Stimulated activated CD8-positive, alpha-beta memory T cell treated with anti-CD3 and anti-CD28 coated beads, Interleukin-4, amount 100 ng/mL, for 24 hours (primary cell): ENCODE measurements around the gene UTP15.

Experiments
- DNase-seq: peaks from one replicate; pipeline ENCODE4 v3.0.0-alpha.2; 2020; ENCODE audit warnings: low read depth

UTP15 gene

DNA sequence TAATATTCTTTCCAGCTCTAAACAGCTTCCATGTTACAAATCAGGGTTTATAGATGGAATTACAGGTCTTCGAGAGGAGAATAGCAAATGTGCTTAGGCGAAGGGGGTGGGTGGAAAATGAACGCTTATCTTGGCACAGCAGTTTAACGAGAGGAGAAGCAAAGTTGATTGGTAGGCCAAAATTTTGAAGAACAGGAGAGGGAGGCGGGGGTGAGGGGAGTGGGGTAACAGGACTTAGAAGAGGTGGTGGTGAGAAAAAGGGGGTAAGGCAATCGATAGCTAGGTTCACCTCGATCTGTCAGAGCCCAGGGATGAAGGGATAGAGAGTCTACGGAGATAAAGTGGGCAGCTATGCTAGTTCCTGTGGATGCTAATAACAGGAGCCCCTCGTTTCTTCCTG, 868 bp upstream of the UTP15 start:
- DNase-seq, result no peak

DNA sequence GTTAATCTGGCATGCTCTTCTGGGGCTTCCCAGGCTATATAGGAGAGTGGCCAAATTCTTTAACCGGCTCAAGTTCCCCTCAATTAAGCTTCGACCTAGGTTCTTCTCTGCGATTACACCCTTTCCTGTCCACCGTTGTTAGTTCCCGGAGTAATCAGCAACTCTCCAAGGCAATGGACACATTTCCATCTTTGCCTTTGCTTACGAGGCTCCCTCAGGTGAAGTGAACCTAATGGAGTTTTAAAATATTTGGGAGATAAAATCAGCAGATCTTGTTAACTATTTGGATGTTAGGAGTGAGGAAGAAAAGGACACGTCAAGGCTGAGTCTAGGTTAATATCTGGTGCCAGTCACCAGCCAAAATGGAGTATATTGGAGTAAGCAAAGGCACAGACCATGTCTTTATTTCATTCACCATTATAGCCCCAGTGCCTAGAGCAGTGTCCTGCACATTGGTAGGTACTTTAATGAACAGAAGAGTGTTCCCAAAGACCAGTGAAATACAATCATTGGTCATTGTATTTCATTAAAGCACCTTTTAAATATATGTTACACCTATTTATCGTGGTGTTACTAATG, 515 bp downstream of the UTP15 start:
- no peak for DNase-seq

DNA sequence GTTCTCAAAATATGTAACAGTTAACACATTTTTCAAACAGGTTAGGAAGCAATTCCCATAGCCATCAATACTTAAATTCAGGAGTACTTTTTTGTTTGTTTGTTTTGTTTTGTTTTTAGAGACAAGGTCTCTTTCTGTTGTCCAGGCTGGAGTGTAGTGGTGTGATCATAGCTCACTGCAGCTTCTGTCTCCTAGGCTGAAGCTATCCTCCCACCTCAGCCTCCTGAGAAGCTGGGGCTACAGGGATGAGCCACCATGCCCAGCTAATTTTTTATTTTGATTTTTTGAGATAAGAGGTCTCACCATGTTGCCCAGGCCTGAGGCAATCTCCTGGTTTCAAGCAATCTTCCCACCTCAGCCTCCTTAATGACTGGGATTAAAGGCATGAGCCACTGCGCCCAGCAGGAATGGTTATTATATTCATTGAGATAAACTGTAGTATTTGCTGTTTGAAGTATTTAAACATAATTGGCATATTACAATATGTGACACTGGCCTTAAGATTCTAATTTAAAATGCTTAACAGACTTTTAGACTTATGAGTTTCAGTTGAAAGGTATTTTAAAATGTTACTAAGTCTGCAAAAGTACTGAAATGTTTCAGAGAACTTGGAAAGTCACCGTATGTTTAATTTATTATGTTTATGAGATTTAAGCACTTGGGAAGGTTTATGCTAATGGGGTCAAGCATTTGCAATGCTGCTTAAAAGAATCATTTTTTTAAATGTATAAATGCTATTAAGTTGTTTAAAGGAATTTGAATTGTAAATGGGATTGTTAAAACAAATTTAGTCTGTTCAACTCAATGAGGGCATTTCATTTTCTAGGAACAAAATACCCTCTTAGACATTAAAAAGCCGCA, 17.0 kb downstream of the UTP15 start:
- no peak for DNase-seq

DNA sequence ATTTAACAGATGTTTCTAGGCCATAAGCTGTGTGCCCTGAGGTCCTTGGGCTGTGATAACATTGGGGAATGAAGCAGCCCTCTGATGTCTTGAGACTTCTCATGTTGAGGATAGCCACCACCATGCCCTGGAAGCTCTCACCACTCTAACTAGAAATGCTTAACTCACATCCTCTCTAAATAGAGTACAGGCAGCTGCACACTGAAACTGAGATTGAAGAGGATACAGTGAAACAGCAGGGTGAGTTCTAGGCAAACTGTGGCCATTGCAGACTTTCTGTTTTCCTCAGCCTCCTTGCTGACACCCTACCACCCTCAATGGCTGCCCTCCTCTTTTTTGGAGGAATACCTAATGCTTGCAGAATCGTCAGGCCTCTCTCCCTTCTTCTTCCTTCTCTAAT, 22.4 kb downstream of the UTP15 start:
- DNase-seq, result no peak

DNA sequence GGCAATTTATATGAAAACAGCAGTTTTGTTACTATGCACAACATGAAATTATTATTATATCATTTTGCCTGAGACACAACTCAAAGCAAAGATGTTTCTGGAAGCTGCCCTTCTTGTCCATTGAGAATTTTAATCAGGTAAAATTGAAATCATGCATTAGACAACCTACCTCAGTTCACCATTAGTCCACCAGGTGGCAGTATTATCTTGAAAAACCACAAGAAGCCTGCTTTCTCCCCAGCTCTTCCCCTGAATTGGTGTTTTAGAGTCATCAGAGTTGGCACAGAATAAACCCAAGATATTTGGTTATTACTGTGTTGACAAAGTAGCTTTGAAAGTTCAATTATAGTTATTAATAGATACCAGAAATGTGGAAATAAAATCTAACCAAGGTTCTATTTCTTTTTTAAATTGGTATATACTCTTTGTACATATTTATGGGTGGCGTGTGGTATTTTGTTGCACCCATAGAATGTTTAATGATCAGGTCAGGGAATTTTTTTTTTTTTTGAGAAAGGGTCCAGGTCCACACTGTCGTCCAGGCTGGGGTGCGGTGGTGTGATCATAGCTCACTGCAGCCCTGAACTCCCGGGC, 25.7 kb downstream of the UTP15 start:
- no peak for DNase-seq

DNA sequence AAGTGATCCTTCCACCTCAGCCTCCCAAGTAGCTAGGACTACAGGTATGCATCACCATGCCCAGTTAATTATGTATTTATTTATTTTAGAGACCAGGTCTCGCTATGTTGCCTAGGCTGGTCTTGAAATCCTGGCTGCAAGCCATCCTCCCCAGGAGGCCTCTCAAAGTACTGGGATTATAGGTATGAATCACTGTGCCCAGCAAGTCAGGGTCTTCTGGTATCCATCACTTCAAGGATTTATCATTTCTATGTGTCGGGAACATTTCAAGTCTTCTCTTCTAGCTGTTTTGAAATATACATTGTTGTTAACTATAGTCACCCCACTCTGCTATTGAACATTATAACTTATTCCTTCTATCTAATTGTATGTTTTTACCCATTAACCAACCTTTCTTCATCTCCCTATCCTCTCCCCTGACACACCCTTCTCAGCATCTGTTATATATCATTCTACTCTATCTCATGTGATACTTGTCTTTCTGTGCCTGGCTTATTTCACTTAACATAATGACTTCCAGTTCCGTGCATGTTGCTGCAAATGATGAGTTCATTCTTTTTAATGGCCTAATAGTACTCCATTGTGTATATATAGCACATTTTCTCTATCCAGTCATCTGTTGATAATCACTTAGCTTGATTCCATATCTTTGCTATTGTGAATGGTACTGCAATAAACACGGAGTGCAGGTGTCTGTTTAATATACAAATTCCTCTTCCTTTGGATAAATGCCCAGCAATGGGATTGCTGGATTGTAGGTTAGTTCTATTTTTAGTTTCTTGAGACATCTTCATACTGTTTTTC, 26.4 kb downstream of the UTP15 start:
- no peak for DNase-seq

DNA sequence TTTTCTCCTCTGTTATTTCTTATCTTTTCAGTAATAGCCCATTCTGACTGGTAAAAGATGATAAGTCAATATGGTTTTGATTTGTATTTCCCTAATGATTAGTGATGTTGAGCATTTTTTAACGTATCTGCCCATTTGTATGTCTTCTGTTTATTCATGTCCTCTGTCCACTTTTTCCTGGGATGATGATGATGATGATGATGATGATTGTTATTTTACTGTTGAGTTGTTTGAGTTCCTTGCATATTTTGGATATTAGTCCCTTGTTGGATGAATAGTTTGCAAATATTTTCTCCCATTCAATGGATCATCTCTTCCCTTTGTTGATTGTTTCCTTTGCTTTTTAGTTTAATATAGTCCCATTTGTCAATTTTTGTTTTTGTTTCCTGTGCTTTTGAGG, 27.0 kb downstream of the UTP15 start:
- DNase-seq, result no peak

DNA sequence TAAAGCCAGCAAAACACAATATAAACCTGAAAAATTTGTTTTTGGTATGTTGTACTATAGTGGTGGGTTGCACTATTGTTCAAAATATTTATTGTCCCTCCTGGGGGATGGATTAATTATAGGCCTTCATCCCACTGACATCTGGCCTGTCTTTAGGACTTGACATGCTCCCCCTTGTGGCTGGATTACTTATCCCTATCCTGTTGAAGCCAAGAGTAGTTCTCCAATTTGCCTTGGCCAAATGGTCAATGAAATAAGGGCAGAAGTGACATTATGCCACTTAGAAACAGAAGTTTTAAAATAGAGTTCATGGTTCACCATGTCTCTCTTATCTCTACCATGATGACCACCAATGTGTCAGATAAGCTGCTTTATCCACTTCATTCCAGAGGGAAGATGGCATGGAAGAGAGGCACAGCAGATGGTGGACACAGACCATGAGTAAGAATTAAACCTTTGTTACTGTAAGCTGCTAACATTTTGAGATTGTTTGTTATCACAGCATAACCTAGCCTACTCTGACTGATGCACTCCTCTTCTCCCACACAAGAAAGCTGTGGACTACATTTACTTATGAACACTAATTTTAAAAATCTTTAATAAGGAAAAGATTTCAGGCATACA, 31.3 kb downstream of the UTP15 start:
- no peak for DNase-seq

DNA sequence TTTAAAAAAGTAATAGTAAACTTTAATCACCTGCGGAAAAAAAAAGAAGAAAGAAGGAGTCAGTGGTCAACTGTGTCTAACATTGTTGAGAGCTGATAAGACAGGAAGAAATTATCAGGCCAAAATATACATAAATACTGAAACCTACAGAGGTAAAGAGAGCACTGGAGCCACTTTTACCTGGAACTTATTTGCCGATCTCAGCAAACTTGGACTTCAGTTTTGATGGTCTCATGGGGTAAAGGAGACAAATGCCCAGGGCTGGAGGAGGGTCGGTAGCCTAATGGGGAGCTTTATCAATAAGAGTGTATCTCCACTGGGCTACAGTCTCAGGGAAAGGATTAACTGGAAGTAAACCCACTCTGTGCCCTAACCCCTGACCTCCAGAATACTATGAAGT, 33.8 kb downstream of the UTP15 start:
- no peak for DNase-seq

DNA sequence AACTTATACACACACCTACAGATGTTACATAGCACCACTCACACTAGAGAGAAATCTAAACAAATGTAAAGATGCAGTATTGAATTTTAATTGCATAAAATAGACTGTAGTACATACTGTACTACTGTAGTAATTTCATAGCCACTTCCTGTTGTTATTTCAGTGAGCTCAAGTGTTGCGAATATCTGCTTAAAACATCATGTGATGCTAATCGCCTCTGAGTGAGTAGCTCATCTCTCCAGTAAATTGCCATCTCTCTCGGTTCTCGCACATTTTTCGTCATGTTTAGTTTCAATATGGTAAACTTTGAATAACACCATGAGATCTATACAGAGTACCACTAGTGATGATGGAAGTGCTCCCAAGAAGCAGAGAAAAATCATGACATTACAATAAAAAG, 38.5 kb downstream of the UTP15 start:
- DNase-seq, result no peak

DNA sequence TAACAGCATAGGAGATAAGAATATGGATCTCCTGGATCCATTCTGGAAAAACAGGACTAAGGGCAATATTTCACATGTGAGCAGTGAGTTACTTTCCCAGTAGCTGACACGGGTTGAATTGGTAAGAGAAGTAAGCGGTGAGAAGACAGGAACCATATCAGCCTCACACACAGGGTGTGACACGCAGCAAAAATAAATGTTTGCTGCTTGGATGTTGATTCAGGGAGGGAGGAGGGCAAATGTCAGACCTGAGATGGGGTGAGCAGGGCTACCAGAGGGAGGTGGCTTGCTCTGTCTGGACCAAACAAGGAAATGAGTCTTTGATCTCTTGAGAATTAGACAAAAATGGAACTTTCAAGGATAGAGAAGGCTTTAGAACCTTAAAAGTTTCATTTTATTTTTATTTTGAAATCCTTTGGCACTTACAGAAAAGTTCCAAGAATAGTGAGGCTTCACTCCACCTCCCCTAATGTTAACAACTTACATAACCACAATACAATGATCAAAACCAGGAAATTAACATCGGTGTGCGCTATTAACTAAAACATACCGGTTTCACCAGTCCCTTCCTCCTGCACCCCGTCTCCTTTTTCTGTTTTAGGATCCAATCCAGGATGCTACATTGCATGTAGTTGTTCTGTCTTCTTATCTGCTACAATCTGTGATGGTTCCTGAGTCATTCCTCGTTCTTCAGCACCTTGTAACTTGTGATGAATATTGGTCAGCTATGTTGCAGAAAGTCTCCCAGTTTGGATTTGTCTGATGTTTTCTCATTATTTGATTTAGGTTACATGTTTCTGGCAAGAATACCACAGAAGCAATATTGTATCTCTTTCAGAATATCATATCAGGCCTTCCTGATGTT, 39.9 kb downstream of the UTP15 start:
- no peak for DNase-seq

DNA sequence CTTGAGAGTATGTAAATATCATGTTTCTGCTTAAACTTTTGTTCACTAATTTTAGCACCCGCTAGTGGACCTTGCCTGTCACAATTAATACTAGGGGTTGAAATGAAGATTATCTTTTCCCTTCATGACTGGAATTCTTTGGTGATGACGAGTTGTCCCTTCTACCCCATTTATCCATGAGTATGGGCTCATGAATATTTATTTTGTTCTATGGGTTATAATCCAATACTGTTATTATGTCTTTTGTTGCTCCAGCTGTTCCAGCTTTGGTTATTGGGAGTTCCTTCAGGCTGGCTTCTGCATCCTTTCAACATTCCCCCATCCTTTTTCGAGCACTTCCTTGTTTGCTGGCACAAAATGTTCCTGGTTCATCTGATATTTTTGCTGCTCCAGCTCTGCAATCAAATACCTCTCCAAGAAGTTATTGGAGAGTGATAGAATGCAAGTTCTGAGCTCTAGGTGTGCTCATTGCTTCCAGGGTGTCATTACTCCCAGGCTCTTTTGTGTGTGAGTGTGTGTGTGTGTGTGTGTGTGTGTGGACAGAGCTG, 40.7 kb downstream of the UTP15 start:
- DNase-seq, result no peak

DNA sequence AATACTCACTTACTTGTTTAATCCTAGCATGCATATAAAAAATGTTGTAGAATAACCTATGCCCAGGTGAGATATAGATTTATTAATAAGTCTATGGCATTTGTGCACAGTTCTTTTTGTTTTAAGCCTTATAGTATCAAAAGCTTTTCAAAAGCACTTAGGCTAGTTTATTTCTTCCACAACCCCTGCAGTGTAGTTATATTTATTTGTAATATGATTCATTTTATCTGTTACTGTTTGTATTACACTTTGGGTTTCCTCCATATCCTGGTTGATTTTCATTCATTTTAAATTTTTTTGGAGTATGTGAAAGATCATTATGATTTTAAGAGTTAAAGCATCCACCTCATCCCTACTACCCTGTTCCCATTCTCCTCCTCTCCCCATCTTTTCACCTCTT, 41.7 kb downstream of the UTP15 start:
- DNase-seq, result no peak

DNA sequence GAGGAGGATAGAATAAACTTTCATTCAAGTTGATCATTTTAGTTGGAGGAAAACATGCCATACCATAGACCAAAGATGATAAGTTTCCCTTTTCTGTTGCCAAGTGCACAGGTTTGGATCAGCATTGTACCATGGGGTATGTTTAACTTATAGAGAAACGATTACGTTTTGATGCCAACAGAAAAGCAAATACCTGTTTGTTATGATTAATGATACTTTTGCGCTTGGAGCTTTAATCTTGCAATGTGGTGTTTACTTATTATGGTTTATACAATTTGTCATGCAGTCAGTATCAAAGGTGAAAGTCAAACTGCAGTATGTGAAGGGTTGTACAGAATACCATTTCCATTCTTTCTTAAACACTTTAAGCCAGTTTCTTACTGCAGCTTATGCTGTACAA, 47.3 kb downstream of the UTP15 start:
- no peak for DNase-seq

DNA sequence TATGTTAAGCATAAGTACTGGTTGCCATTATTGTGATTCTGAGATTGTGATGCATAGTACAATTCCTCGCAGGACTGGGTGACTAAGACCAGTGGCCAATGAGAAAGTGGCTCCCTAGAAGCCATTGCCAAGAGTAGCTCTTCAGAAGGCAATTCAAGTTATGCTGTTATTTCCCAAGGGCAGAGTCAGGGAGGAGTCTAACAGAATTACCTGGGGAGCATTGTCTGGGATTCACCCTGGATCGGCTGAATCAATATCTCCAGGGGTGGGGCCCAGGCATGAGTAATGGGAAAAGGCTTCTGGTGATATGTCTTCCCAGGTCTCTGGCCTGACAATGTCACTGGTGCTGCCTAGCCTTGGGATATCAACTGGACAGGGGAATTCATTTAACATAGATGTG, 49.5 kb downstream of the UTP15 start:
- DNase-seq, result no peak

DNA sequence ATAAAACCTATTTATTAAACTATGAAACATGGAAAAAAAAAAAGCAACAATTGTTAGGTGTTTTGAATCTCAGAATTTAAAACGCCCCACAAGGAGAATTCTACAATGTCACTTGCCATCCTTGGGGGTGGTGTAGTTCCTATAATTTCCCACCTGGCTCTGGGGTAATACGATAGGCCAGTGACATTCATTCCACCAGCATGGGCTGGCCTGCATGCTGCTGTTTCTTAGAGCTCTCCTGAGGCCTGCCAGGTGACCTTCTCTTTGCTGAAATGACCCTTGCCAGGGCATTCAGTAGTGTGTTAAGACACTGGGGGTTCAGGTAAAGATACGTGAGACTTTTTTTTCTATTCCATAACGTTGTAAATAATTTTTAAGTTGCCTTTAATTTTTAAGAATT, 50.4 kb downstream of the UTP15 start:
- DNase-seq, result no peak

DNA sequence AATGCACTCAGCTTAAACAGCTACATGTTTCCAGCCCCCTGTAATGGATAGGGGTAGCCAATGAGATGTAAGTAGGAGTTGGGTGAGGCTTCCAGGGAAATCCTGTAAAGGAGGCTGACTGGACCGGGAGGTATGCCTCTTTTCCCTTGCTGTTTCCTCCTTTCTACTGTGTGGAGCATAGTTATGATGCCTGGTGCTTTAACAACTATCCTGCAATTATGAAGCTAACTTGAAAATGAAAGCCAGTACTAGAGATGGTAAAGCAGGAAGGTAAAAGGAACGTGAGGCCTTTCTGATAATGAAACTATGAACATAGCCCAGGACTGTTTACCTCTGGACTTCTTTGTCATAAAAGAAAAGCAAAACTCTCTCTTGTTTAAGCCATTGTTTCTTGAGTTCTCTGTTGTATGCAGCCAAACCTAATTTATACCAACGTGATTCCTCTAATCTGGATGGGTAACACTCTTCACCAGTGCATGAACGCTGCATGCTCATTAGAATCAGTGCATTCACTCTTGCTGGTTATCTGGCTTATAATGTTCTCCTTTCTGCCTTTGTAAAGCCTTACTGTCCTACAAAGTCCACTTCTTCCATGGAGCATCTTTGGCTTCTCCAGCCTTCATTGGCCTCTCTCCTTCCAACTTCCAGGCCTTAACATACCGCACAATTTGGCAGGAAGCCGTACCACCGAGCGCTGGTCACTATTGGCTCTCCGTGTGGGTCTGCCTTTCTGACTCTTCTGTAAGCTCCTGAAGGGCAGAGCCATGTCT, 52.2 kb downstream of the UTP15 start:
- no peak for DNase-seq

DNA sequence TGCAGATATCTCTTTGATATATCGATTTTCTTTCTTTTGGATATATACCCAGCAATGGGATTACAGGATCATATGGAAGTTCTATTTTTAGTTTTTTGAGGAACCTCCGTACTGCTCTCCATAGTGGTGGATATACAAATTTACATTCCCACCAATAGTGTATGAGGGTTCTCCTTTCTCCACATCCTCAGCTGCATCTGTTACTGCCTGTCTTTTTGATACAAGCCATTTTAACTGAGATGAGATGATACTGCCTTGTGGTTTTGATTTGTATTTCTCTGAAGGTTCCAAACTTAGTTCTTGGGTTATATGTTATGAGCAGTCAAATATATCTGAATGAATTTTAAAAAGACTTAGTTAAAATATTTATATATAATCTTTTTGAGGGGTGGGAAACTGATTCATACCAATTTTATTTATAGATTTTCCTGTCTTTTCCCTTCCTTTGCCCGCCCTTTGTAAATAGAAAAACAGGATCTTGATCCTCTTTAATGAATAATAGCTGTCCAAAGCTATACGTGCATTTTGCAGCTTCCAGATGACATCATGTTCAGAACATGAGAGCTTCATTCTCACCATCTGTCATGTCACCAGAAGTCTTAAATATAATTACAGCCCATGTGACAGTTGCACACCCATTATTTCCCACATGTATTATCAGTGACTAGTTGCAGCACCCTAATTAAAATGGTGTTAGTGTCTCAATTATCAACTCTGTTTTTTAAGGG, 54.2 kb downstream of the UTP15 start:
- DNase-seq, result no peak

DNA sequence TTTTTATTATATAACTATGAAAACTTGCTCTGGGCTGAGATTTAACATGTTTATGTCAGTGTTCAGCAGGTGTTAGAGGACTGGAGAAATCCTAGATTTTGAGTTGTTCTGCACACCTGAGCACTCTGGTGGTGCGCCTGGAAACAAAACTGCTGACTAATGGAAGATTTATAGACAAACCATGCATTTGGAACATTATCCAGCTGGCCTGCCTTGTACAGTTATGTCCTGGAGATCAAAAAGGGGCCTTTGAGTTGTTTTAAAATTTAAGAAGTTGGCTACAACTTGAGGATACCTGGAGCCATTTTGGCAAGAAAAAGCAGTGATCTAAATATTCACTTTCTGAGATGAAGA, 54.8 kb downstream of the UTP15 start:
- no peak for DNase-seq

DNA sequence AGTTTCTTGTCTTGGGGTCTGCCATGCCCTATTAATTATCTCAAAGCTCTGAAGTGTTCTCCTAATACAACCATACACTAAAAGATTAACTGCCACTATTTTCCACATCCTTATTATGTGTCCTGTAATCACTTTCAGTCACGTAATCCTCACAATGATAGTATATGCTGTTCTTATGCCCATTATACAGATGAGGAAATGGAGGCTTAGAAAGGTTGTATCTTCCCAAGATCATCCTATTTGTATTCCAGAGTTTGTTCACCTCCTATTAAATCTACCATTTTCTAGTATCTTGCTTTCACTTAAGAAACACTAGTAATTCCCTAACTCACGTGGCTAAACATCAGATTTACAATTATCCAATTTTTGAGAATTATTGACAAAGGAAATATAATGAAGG, 57.5 kb downstream of the UTP15 start:
- no peak for DNase-seq
